HCT116 (cell line): Measurements from ENCODE around the gene SLFN11. TPM values are rescaled to one million over a fixed set of nuclear protein-coding genes. Genes with fewer than 3 reads are reported as not detected.

Source experiments
- ATAC-seq: fragments of 200-7000 bp; cut with Tn5 transposase; 2 replicates; pipeline ENCODE4 v1.9.1; 2020; ENCODE audit warnings: mild to moderate bottlenecking, moderate library complexity
- BruUV-seq: library from RNA; stranded (reverse); fragments of 400-500 nt; replicated peaks from 2 replicates; lab custom pipeline; 2021; lab: Mats Ljungman, UMichigan
- CTCF ChIA-PET: fragments of 300-600 bp; sonication (Branson Sonifier 250); formaldehyde crosslinking; loops from one replicate; lab custom pipeline; 2021; ENCODE audit warnings: antibody characterized with exemption; lab: Charles Lee
- POLR2A ChIA-PET: fragments of 300-600, 350-600 bp; sonication (Branson Sonifier 250); formaldehyde crosslinking; loops from one replicate; lab custom pipeline; 2021; ENCODE audit warnings: antibody characterized with exemption; lab: Charles Lee
- RAD21 ChIA-PET, 2 experiments: fragments of 300-600 bp; sonication (Branson Sonifier 250); formaldehyde crosslinking; loops; one replicate each; lab custom pipeline; 2023; ENCODE audit warnings: low total read pairs in 2 of 2; ENCODE audit not compliant: uncharacterized antibody in 2 of 2, unreplicated experiment in 2 of 2, low non-redundant PET in 1 of 2; lab: Charles Lee
- DNase-seq: peaks from one replicate; pipeline ENCODE4 v3.0.0-alpha.2; 2010; ENCODE audit warnings: low read depth, low spot score
- H2AFZ ChIP-seq: fragments of 200-600 bp; shearing (Covaris generic), sonication (generic); 2 replicates; pipeline ENCODE4 v1.6.1; 2017; ENCODE audit warnings: low read depth, mixed run types, mixed read lengths, antibody characterized with exemption, low read length; ENCODE audit not compliant: poor library complexity, severe bottlenecking
- H3K27ac ChIP-seq: 2 replicates; pipeline ENCODE4 v1.5.1; 2012; ENCODE audit warnings: low read depth, low read length
- H3K27me3 ChIP-seq: fragments of 200-600 bp; sonication (generic); 2 replicates; pipeline ENCODE4 v1.6.1; 2016; ENCODE audit warnings: mixed run types, low read length, mixed read lengths; ENCODE audit not compliant: insufficient read depth
- H3K36me3 ChIP-seq, 2 experiments: fragments of 200-500 bp in 1 of 2; fragments of 200-600 bp in 1 of 2; sonication (Bioruptor generic) in 1 of 2; sonication (generic) in 1 of 2; 2 replicates each; pipeline versions ENCODE4 v1.5.1 to v1.6.1; 2014 to 2016; ENCODE audit warnings: low read length in 2 of 2, inconsistent platforms in 1 of 2, mixed read lengths in 1 of 2, mixed run types in 1 of 2; ENCODE audit not compliant: insufficient read depth in 2 of 2, control insufficient read depth in 1 of 2
- H3K4me1 ChIP-seq, 2 experiments: fragments of 200-600 bp in 1 of 2; sonication (generic) in 1 of 2; 2 replicates each; pipeline versions ENCODE4 v1.5.1 to v1.6.1; 2012 to 2017; ENCODE audit warnings: low read length in 2 of 2, inconsistent platforms in 1 of 2, mild to moderate bottlenecking in 1 of 2, mixed read lengths in 1 of 2, mixed run types in 1 of 2, moderate library complexity in 1 of 2; ENCODE audit not compliant: insufficient read depth in 2 of 2, control insufficient read depth in 1 of 2
- H3K4me2 ChIP-seq: fragments of 200-600 bp; sonication (generic); 2 replicates; pipeline ENCODE4 v1.6.1; 2017; ENCODE audit warnings: mixed run types, low read length, mixed read lengths
- H3K4me3 ChIP-seq, 2 experiments: fragments of 200-600 bp in 1 of 2; sonication (generic) in 1 of 2; replicated peaks in 1 of 2; 2 replicates each; pipeline ENCODE4 v1.5.1; 2011 to 2016; ENCODE audit warnings: low read length in 2 of 2, control low read depth in 1 of 2, low read depth in 1 of 2, mild to moderate bottlenecking in 1 of 2, mixed read lengths in 1 of 2, mixed run types in 1 of 2
- H3K79me2 ChIP-seq: fragments of 200-600 bp; sonication (generic); 2 replicates; pipeline ENCODE4 v1.6.1; 2017; ENCODE audit warnings: mild to moderate bottlenecking, mixed run types, low read length, moderate library complexity, mixed read lengths; ENCODE audit not compliant: insufficient read depth
- H3K9ac ChIP-seq: fragments of 200-600 bp; sonication (generic); 2 replicates; pipeline ENCODE4 v1.6.1; 2016; ENCODE audit warnings: low read length, mixed read lengths
- H3K9me2 ChIP-seq: fragments of 200-600 bp; sonication (generic), shearing (Covaris generic); 2 replicates; pipeline ENCODE4 v1.6.1; 2017; ENCODE audit warnings: mixed run types, mild to moderate bottlenecking, moderate library complexity; ENCODE audit not compliant: insufficient read depth
- H3K9me3 ChIP-seq, 2 experiments: fragments of 200-500 bp in 1 of 2; fragments of 200-600 bp in 1 of 2; sonication (Bioruptor generic) in 1 of 2; sonication (generic) in 1 of 2; 2 replicates each; pipeline ENCODE4 v1.6.1; 2014 to 2017; ENCODE audit warnings: low read length in 2 of 2, mixed read lengths in 2 of 2, inconsistent platforms in 1 of 2, low read depth in 1 of 2, mild to moderate bottlenecking in 1 of 2, mixed run types in 1 of 2, moderate library complexity in 1 of 2; ENCODE audit not compliant: control insufficient read depth in 1 of 2, insufficient read depth in 1 of 2
- H4K20me1 ChIP-seq: fragments of 200-600 bp; sonication (generic), shearing (Covaris generic); 2 replicates; pipeline ENCODE4 v1.6.1; 2017; ENCODE audit warnings: mixed run types, mild to moderate bottlenecking, moderate library complexity; ENCODE audit not compliant: insufficient read depth
- CEBPB ChIP-seq: IDR thresholded peaks from 2 replicates; pipeline ENCODE4 v1.6.1; 2012; ENCODE audit warnings: low read depth
- CTCF ChIP-seq, 3 experiments: fragments of 200-600 bp in 1 of 3; sonication (generic) in 1 of 3; IDR thresholded peaks in 2 of 3; conservative IDR thresholded peaks in 1 of 3; 2 replicates each; pipeline ENCODE4 v1.5.1; 2012 to 2017; ENCODE audit warnings: low read depth in 2 of 3, low read length in 2 of 3, antibody characterized with exemption in 1 of 3, borderline replicate concordance in 1 of 3, control low read depth in 1 of 3, mild to moderate bottlenecking in 1 of 3, mixed read lengths in 1 of 3, mixed run types in 1 of 3, moderate library complexity in 1 of 3; ENCODE audit not compliant: insufficient read depth in 1 of 3
- EZH2phosphoT487 ChIP-seq: fragments of 200-600 bp; IDR thresholded peaks from 2 replicates; pipeline ENCODE4 v1.6.1; 2018; ENCODE audit warnings: antibody characterized with exemption, borderline replicate concordance
- FOSL1 ChIP-seq: IDR thresholded peaks from 2 replicates; pipeline ENCODE4 v1.6.1; 2012; ENCODE audit warnings: low read depth
- JUND ChIP-seq: IDR thresholded peaks from 2 replicates; pipeline ENCODE4 v1.6.1; 2012
- POLR2A ChIP-seq: IDR thresholded peaks from 2 replicates; pipeline ENCODE4 v1.7.0; 2011; ENCODE audit warnings: borderline replicate concordance; ENCODE audit not compliant: insufficient read depth, insufficient read length; ENCODE audit errors: extremely low read depth
- POLR2AphosphoS5 ChIP-seq: IDR thresholded peaks from 2 replicates; pipeline ENCODE4 v1.6.1; 2011; ENCODE audit warnings: mild to moderate bottlenecking, low read depth, low read length, moderate library complexity
- RAD21 ChIP-seq: IDR thresholded peaks from 2 replicates; pipeline ENCODE4 v1.6.1; 2012; ENCODE audit warnings: low read depth, mild to moderate bottlenecking
- REST ChIP-seq: IDR thresholded peaks from 2 replicates; pipeline ENCODE4 v1.6.1; 2012; ENCODE audit warnings: low read depth
- SP1 ChIP-seq: IDR thresholded peaks from 2 replicates; pipeline ENCODE4 v1.6.1; 2012; ENCODE audit warnings: low read depth
- TCF7L2 ChIP-seq: IDR thresholded peaks from 2 replicates; pipeline ENCODE4 v1.7.0; 2011; ENCODE audit warnings: borderline replicate concordance, inconsistent platforms; ENCODE audit not compliant: insufficient read depth, insufficient read length; ENCODE audit errors: extremely low read depth
- ZBTB33 ChIP-seq: IDR thresholded peaks from 2 replicates; pipeline ENCODE4 v1.6.1; 2011; ENCODE audit warnings: mild to moderate bottlenecking, low read length, moderate library complexity; ENCODE audit not compliant: insufficient replicate concordance; ENCODE audit errors: extremely low read depth
- ZFX ChIP-seq: fragments of 450-650 bp; IDR thresholded peaks from 2 replicates; pipeline ENCODE4 v1.6.1; 2017
- intact Hi-C: fragments of 100-400 bp; cut with micrococcal nuclease; formaldehyde crosslinking; loops from 2 replicates; pipeline ENCODE4 v1.10.0; 2022
- total RNA-seq: library from RNA; stranded (reverse); gene quantifications from one replicate; pipeline ENCODE4 v1.2.1, GENCODE V29; 2021; ENCODE audit not compliant: unreplicated experiment

The SLFN11 gene
- total RNA-seq, 1 experiment from 2014 or later, result not detected

GRCh38 chr17:35390663-35391062 is 17.2 kb upstream of the SLFN11 start:
- Histone ChIP-seq H3K27me3 (peaks cover 34% of the 10 kb centered on the region; the same call in 1 of the 2 replicates), H3K9ac (no peak overlapping the region), H2AFZ (no peak overlapping the region), H3K9me2 (no peaks in the 10 kb centered on the region), H3K4me2 (no peak overlapping the region), H3K9me3 (no peaks in the 10 kb centered on the region), H3K27ac (no peak overlapping the region), H3K4me1 (no peaks in the 10 kb centered on the region), H3K36me3 (no peaks in the 10 kb centered on the region), H4K20me1 (no peaks in the 10 kb centered on the region)
- DNase-seq (no peak), ATAC-seq (no peak)
- ChIA-PET POLR2A (no interaction called here), CTCF (no interaction called here), RAD21 (no interaction called here)
- intact Hi-C loops, result no loop called here
- TF ChIP-seq POLR2AphosphoS5 (no peak), CTCF (IDR thresholded peaks at IDR 0.05 in 2 of 3, conservative IDR thresholded peaks at IDR 0.05 in 1 of 3; ENCODE audit: borderline replicate concordance in 1 of 3, insufficient read depth in 1 of 3, low read depth in 2 of 3, low read length in 2 of 3) (no peak), SP1 (no peak), POLR2A (no peak), JUND (no peak), ZFX (no peak), TCF7L2 (no peak), FOSL1 (no peak), CEBPB (no peak), RAD21 (no peak), ZBTB33 (no peak), REST (no peak), EZH2phosphoT487 (no peak)
- TF ChIP-seq, all 23 proteins: peak for 0
- Histone ChIP-seq H3K4me3 (no peak overlapping the region), H3K79me2 (no peaks in the 10 kb centered on the region)
- no TSS peak for BruUV-seq
